ENCODE results near the gene BFSP1.

BFSP1 gene

DNA sequence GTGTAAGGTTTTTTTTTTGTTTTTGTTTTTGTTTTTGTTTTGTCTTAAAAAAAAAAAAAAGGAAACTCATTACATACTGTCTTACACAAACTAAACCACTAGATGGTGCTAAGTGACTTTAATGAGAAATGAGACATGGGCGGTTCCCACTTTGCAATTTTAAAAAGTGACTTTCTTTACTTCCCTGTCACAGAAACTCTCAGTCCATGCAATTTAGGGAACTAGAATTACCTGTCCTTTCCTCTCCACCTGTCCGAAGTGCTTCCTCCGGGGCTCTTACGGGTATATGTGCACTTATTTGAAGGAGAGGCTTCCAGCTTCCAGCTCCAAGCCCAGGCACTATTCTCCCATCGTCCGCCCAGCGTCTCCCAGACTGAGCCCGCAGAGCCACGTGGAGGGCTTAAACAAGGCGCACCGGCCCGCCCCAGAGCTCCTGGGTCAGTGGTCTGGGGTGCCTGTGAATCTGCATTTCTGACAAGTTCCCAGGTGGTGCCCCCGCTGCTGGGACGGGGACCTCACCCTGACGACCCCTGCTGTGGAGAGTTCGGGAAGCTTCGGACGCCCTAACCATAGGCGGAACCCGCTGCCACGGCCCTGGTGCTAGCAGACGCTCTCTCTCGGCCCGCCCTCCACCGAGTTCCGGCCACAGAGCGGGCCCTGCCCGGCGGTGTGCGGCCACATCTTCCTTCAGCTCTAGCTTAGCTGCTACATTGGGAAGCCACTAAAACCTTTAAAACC is 26.1 kb downstream of the BFSP1 start:
- TF ChIP-seq, protein P1, sequence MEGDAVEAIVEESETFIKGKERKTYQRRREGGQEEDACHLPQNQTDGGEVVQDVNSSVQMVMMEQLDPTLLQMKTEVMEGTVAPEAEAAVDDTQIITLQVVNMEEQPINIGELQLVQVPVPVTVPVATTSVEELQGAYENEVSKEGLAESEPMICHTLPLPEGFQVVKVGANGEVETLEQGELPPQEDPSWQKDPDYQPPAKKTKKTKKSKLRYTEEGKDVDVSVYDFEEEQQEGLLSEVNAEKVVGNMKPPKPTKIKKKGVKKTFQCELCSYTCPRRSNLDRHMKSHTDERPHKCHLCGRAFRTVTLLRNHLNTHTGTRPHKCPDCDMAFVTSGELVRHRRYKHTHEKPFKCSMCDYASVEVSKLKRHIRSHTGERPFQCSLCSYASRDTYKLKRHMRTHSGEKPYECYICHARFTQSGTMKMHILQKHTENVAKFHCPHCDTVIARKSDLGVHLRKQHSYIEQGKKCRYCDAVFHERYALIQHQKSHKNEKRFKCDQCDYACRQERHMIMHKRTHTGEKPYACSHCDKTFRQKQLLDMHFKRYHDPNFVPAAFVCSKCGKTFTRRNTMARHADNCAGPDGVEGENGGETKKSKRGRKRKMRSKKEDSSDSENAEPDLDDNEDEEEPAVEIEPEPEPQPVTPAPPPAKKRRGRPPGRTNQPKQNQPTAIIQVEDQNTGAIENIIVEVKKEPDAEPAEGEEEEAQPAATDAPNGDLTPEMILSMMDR (IDR thresholded peaks at IDR 0.05) = peak; percentile 51
- peak; percentile 81 for DNase-seq (ENCODE audit: low spot score)
- Histone ChIP-seq H3K4me3 (peak overlapping the region; percentile 64), H3K27ac (peak overlapping the region in 1 of 2 donors; percentile 35)

DNA sequence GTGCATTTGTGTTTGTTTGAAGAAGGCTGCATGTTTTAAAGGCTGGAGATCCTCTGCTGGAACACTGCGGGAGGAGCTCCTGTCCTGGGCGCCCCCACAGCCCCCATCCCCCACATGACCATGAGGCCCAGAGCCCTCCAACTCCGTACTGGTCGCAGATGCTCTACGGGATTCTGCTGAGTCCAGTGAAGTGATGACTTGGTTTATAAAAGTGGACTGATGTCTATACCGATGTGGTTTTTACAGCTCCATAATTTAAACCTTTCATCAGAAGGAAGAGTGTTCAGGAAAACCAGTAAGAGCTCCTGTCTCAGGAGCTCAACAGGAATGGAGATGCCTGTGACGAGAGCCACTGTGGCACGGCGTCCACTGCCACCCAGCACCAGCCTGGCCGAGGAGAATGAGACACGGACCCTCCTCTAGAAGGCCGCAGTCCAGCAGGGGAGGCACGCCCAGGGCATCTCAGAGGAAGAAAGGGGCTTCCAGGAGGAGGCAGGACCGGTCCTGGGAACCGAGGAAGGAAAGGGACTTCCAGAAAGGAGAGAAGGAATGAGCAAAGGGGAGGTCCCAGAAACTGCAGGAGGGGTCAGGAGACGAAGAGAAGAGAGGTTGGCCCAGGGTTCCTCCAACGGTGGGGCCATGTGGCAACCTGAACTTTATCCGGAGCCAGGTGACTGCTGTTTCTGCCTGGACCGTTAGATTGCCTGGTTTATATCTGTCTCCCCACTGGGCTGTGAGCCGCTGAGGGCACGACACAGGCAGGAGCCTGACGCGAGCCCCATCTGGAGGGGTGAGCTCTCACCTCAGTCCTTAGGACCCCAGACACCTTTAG is 26.9 kb downstream of the BFSP1 start:
- TF ChIP-seq, protein P1 (IDR thresholded peaks at IDR 0.05) = no peak
- H3K4me3 ChIP-seq = peak overlapping the region; percentile 64
- no peak overlapping the region for H3K27ac ChIP-seq
- no peak for DNase-seq (ENCODE audit: low spot score)

DNA sequence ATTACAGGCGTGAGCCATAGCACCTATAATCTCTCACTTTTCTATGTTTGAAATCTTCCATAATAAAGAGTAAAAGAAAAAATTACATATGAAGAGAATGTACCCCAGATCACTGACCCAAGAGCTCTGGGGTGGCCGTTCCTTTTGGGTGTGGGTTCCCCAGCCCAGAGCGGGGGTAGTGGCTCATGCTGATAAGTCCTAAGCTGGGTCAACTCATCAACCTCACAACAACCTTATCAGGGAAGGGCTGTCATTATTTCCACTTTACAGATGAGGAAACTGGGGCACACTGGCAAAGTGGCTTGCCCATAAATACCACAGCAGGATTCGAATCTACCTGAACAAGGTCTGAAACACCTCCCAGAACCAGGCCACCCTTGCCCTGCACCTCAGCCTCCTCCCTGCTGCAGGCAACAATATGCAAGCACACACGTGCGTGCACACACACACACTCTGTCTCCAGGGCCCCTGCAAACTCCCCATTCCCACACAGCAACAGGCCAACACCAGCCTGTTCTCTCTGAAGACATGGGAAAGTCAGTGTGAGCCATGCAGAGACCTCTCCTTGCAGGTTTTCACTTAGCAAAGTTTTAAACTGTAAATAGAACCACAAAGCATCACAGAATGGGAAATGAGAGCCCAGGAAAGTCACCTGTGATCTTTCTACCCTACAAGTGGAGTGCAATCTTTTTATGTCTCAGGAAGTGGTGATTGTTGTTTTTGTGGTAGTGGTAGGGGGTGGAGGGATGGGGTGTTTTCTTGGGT is 27.7 kb downstream of the BFSP1 start:
- TF ChIP-seq, protein P1 (IDR thresholded peaks at IDR 0.05) = no peak
- H3K4me3 ChIP-seq = no peak overlapping the region
- H3K27ac ChIP-seq = no peak overlapping the region
- DNase-seq (ENCODE audit: low spot score) = peak; percentile 53

DNA sequence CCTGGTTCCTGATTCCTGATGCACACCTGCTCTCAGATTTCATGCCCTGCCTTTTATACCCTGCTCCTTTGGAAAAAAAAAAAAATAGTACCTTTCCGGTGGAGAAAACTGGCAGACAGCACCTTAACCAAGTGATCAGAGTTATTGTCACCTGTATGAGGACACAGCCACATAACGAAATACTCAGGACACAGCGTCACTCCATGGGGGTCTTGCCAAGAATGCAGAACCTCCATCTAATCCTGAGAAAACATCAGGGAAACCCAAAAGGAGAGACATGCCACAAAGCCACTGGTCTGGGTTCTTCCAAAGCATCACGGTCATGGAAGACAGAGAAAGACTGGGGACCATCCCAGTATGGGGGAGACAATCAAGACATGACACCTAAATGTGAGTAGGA is 29.1 kb downstream of the BFSP1 start:
- no peak overlapping the region for H3K4me3 ChIP-seq
- peak; percentile 45 for DNase-seq (ENCODE audit: low spot score)
- no peak overlapping the region for H3K27ac ChIP-seq
- TF ChIP-seq, protein P1 (IDR thresholded peaks at IDR 0.05) = no peak

GRCh38 chr20:17501701-17502100 is 29.5 kb downstream of the BFSP1 start:
- peak; percentile 53 for DNase-seq (ENCODE audit: low spot score)
- TF ChIP-seq, protein P1 (IDR thresholded peaks at IDR 0.05) = no peak
- no peak overlapping the region for H3K27ac ChIP-seq
- H3K4me3 ChIP-seq = no peak overlapping the region

DNA sequence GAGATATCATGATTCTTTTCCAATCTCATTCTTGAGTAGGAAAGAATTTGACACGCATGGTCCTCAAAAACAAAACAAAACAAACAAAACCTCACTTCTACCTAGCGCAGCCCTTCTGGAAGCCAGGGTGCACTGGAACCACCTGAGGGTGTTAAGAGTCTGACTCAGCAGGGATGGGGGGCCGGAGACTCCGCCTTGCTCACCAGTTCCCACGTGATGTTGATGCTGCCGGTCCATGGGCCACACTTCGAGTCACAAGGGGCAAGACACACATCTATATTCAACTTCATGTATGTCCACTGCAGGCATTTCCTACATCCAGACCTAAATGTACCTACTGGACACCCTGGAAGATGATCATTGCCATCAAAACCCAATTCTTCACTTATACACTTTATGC is 30.4 kb downstream of the BFSP1 start:
- no peak overlapping the region for H3K4me3 ChIP-seq
- TF ChIP-seq, protein P1 (IDR thresholded peaks at IDR 0.05) = no peak
- DNase-seq (ENCODE audit: low spot score) = peak; percentile 65
- H3K27ac ChIP-seq = no peak overlapping the region
